SH-SY5Y (cell line): ENCODE measurements around the gene NAIP.
"Not testable (repeated sequence)": the region's sequence is repeated elsewhere in the genome, so short reads cannot be mapped to it uniquely, and the experiment has no call there.

ENCODE experiments used
- GATA2 ChIP-seq: IDR thresholded peaks from 2 replicates; pipeline ENCODE4 v1.6.1; 2011; ENCODE audit warnings: mild to moderate bottlenecking, low read depth, low read length
- GATA3 ChIP-seq: IDR thresholded peaks from 2 replicates; pipeline ENCODE4 v1.6.1; 2011; ENCODE audit warnings: low read depth, mild to moderate bottlenecking, low read length, moderate library complexity

The NAIP gene, protein sequence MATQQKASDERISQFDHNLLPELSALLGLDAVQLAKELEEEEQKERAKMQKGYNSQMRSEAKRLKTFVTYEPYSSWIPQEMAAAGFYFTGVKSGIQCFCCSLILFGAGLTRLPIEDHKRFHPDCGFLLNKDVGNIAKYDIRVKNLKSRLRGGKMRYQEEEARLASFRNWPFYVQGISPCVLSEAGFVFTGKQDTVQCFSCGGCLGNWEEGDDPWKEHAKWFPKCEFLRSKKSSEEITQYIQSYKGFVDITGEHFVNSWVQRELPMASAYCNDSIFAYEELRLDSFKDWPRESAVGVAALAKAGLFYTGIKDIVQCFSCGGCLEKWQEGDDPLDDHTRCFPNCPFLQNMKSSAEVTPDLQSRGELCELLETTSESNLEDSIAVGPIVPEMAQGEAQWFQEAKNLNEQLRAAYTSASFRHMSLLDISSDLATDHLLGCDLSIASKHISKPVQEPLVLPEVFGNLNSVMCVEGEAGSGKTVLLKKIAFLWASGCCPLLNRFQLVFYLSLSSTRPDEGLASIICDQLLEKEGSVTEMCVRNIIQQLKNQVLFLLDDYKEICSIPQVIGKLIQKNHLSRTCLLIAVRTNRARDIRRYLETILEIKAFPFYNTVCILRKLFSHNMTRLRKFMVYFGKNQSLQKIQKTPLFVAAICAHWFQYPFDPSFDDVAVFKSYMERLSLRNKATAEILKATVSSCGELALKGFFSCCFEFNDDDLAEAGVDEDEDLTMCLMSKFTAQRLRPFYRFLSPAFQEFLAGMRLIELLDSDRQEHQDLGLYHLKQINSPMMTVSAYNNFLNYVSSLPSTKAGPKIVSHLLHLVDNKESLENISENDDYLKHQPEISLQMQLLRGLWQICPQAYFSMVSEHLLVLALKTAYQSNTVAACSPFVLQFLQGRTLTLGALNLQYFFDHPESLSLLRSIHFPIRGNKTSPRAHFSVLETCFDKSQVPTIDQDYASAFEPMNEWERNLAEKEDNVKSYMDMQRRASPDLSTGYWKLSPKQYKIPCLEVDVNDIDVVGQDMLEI (N-terminal part only)

DNA sequence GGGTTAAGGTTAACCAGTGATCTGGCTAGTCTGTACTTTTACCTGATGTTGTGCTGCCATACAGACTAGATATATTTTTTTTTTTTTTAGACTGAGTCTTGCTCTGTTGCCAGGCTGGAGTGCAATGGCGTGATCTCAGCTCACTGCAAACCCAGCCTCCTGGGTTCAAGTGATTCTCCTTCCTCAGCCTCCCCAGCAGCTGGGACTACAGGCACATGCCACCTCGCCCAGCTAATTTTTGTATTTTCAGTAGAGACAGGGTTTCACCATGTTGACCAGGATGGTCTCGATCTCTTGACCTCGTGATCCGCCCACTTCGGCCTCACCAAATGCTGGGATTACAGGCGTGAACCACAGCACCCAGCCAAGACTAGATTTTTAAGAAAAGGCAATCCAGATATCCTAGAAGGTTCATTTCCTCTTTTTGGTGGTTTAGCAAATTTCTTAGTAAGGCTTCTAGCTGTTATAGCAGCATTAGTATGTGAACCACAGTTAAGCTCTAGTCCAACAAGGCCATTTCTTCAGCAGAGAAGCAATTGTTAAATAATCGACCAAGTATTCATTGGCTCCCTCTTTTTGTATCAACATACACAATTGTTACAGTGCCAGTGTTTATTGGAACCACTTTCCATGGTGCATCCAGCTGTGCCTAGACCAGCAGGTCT, at the start of gene NAIP:
Gene NAIP, minus strand, starts transcription at position 51 of the 665 bp plus-strand sequence. CDS start 12,424 bp downstream, outside the sequence.
- not testable (repeated sequence) for TF ChIP-seq GATA3, GATA2

- TF ChIP-seq GATA3, GATA2: not testable (repeated sequence)
Measured at GRCh38 chr5:71067262-71067928, 42.3 kb upstream of the NAIP start, which contains the start of gene GTF2H2. Gene GTF2H2 (minus strand): TSS chr5:71067676. CDS start chr5:71062763, 4,913 bp downstream.

- TF ChIP-seq GATA3 (no peak), GATA2 (no peak)
Measured at GRCh38 chr5:71014176-71014575, 11.0 kb downstream of the NAIP start.

DNA sequence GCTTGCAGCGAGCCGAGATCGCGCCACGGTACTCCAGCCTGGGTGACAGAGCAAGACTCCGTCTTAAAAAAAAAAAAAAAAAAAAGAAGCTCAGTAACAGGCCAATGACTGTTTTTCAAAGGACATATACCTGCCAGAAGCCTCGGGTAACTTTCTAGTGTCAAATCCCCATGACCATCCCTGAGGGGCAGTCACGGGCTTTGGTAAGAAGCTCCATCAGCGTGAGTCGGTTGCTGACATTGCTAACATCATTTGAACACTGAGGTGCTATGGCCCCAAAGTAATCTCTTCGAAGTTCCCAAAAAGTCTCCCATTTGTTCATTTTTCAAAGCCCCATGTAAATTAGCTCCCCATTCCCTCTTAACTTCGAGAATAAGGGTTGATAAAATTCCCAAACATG, 11.6 kb downstream of the NAIP start:
- TF ChIP-seq GATA2 (no peak), GATA3 (no peak)

DNA sequence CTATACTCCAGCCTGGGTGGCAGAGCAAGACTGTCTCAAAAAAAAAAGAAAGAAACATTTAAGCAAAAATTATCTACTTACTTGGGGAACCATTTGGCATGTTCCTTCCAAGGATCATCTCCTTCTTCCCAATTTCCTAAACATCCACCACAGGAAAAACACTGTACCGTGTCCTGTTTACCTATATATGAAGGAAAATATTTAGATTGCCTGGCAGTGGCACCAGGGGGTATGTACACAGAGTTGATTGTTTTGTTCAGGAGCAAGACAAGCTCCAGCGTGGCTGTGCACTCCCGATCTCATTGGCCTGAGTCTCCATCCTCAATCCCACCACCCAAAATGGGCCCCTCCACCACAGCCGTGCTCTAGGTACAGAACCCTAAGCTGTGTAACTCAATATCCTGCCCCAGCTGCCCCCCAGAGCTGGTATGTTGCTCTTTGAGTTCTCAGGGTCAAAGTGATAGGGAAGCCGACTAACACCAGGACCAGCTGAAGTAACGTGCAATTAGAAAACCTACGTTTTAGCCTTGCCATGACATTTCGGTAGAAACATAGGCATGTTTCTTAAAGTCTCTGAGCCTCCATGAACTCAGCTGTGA, 13.8 kb downstream of the NAIP start:
- TF ChIP-seq GATA2, result no peak
- no peak for TF ChIP-seq GATA3
